Measurements from ENCODE around the gene BCL10. TPM values are rescaled to one million over a fixed set of nuclear protein-coding genes. Genes with fewer than 3 reads are reported as not detected.
A peak's percentile ranks its signal among the peaks of the same experiment; 100 is the strongest.

Gene BCL10
- total RNA-seq, 1 donor from 2014 or later = 25.9 TPM

DNA sequence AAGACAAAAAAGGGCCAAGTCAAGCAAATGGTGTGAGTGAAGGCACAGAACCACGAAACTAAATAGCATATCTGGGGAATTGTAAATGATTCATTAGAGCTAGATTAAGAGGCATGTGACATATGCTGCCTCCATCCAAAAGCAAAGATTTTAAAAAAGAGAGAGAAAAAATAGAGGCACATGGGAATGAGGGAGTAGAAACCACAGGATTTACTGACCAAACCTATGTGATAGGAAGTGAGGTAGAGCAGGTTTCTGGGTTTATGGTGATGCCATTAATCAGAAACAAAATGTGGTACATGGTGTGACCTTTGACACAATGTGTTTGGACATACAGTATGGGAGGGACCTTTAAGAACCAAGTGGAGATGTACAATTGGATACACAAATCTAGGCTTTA lies 30.5 kb downstream of the BCL10 start:
- no peaks in the 10 kb centered on the region for H3K9me3 ChIP-seq
- peaks cover 10% of the 10 kb centered on the region for H3K4me1 ChIP-seq
- ATAC-seq (no peak), DNase-seq (no peak)
- TF ChIP-seq, protein P1, sequence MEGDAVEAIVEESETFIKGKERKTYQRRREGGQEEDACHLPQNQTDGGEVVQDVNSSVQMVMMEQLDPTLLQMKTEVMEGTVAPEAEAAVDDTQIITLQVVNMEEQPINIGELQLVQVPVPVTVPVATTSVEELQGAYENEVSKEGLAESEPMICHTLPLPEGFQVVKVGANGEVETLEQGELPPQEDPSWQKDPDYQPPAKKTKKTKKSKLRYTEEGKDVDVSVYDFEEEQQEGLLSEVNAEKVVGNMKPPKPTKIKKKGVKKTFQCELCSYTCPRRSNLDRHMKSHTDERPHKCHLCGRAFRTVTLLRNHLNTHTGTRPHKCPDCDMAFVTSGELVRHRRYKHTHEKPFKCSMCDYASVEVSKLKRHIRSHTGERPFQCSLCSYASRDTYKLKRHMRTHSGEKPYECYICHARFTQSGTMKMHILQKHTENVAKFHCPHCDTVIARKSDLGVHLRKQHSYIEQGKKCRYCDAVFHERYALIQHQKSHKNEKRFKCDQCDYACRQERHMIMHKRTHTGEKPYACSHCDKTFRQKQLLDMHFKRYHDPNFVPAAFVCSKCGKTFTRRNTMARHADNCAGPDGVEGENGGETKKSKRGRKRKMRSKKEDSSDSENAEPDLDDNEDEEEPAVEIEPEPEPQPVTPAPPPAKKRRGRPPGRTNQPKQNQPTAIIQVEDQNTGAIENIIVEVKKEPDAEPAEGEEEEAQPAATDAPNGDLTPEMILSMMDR (IDR thresholded peaks at IDR 0.05) = no peak
- H3K27me3 ChIP-seq = no peaks in the 10 kb centered on the region
- H3K27ac ChIP-seq = no peak overlapping the region
- H3K36me3 ChIP-seq = peaks cover 1% of the 10 kb centered on the region
- no peak overlapping the region for H3K4me3 ChIP-seq
- intact Hi-C loops (cut with DNase I) = no loop called here

DNA sequence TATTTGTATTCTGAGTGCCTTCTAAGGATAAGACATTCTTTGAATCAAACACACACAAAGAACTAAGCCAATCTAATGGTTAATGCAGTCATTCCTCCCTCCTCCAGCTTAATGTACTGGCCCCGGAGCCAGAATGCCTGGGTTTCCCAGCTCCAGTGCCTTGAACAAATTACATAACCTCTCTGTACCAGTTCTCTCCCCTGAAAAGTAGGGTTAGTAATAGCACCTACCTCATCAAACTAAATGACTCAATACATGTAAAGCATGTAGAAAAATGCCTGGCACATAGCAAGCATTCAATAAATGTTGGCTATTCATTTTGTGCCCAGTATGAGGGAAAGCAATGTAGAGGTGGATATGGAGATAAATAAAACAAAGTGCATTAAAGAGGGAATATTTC lies 31.0 kb downstream of the BCL10 start:
- DNase-seq = no peak
- Histone ChIP-seq H3K27me3 (no peaks in the 10 kb centered on the region), H3K4me3 (no peak overlapping the region), H3K9me3 (no peaks in the 10 kb centered on the region), H3K4me1 (peaks cover 14% of the 10 kb centered on the region), H3K36me3 (no peaks in the 10 kb centered on the region), H3K27ac (no peak overlapping the region)
- TF ChIP-seq, protein P1 (IDR thresholded peaks at IDR 0.05) = no peak
- no peak for ATAC-seq
- intact Hi-C loops (cut with DNase I) = no loop called here

DNA sequence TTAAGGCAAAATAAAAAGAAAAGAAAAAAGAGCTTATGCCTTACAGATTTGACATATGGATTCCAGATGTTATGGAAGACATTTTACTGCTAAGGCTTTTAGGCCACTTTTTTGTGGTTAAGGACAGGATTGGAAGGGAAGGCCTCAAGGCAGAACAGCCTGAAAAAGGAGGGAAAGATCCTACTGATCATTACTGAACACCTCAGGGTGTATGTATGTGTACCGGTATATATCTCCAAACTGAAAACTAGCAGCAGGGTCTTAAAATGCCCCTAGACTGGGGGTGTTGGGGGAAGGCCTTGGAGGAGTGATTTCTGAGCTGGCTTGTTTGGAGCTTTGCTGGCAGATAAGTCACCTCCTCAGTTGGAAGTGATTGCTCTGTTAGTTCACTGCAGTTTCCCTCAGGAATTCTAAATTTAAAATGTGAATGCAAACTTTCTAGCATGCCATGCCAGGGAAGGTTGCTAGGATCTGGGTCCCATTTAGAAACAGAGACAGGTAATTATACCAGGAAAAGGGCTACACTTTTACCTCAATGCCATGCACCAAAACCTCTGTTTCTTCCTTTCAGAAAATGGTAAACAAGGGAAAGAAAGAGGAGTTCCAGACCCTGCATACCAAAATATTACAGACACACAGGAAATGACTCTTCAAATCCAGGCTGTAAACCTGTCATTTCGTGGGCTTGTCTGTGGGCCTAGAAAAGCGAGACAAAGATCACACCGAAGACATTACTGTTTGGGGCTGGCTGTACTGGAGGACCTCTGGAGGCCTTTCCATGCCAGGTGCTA lies 32.0 kb downstream of the BCL10 start:
- DNase-seq (no peak), ATAC-seq (no peak)
- H3K27ac ChIP-seq = no peak overlapping the region
- H3K9me3 ChIP-seq = no peaks in the 10 kb centered on the region
- H3K4me3 ChIP-seq = no peak overlapping the region
- intact Hi-C loops (cut with DNase I) = no loop called here
- peaks cover 19% of the 10 kb centered on the region for H3K4me1 ChIP-seq
- no peaks in the 10 kb centered on the region for H3K36me3 ChIP-seq
- TF ChIP-seq, protein P1 (IDR thresholded peaks at IDR 0.05) = no peak
- no peaks in the 10 kb centered on the region for H3K27me3 ChIP-seq

DNA sequence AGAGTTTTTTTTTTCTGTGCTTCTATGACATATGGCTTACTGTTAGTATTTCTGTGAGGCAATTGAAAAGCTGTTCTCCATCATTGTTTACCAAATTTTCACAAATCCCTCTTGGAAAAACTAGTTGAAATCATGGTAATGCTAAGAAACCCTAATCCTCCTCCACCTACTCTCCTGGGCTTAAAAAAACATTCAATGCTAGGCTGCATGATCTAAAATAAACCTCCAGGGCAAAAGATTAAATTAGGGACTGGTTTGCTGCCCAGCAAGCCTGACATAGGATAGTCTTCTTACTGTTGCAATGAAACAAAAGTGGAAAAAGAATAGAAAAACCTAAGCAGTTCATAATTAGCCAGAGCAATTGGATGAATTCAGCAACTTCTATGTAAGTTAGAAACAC lies 33.1 kb downstream of the BCL10 start:
- H3K36me3 ChIP-seq = no peaks in the 10 kb centered on the region
- no peak overlapping the region for H3K27ac ChIP-seq
- H3K4me1 ChIP-seq = peaks cover 19% of the 10 kb centered on the region
- ATAC-seq = no peak
- no peak for DNase-seq
- TF ChIP-seq, protein P1 (IDR thresholded peaks at IDR 0.05) = no peak
- intact Hi-C loops (cut with DNase I) = no loop called here
- H3K4me3 ChIP-seq = no peak overlapping the region
- no peaks in the 10 kb centered on the region for H3K9me3 ChIP-seq
- no peaks in the 10 kb centered on the region for H3K27me3 ChIP-seq

DNA sequence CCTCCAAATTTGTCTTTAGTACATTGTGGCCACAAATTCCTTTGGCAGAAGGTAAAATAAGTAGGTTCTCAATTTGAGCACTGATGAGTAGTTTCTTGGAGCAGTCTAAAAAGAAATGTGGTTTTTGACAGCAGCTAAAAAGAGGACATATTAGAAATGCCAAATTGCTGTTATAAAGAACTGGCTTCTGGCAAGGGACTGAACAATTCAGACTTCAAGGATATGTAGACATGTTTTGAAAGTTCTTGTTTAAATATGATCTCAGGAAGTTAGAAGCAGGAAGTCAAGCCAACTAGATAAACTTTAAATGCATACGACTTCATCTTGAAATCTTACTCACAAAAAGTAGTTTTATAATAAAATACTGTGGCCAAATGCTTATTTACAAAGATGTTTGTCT lies 35.8 kb downstream of the BCL10 start:
- TF ChIP-seq, protein P1 (IDR thresholded peaks at IDR 0.05) = no peak
- Histone ChIP-seq H3K4me1 (peaks cover 19% of the 10 kb centered on the region), H3K4me3 (no peak overlapping the region), H3K9me3 (no peaks in the 10 kb centered on the region), H3K36me3 (no peaks in the 10 kb centered on the region), H3K27me3 (no peaks in the 10 kb centered on the region), H3K27ac (peak overlapping the region; percentile 39)
- DNase-seq (no peak), ATAC-seq (peak; percentile 46)
- intact Hi-C loops (cut with DNase I) = no loop called here

All from upper lobe of right lung (tissue), 1 donor.